CD4-positive, alpha-beta T cell treated with Interleukin-6 for 4 hours (primary cell): ENCODE results near the gene DDI2.
"Not testable (repeated sequence)": the region's sequence is repeated elsewhere in the genome, so short reads cannot be mapped to it uniquely, and the experiment has no call there.

Experiments
- DNase-seq: peaks from one replicate; pipeline ENCODE4 v3.0.0-alpha.2; 2020; ENCODE audit warnings: mixed read lengths

Gene DDI2

DNA sequence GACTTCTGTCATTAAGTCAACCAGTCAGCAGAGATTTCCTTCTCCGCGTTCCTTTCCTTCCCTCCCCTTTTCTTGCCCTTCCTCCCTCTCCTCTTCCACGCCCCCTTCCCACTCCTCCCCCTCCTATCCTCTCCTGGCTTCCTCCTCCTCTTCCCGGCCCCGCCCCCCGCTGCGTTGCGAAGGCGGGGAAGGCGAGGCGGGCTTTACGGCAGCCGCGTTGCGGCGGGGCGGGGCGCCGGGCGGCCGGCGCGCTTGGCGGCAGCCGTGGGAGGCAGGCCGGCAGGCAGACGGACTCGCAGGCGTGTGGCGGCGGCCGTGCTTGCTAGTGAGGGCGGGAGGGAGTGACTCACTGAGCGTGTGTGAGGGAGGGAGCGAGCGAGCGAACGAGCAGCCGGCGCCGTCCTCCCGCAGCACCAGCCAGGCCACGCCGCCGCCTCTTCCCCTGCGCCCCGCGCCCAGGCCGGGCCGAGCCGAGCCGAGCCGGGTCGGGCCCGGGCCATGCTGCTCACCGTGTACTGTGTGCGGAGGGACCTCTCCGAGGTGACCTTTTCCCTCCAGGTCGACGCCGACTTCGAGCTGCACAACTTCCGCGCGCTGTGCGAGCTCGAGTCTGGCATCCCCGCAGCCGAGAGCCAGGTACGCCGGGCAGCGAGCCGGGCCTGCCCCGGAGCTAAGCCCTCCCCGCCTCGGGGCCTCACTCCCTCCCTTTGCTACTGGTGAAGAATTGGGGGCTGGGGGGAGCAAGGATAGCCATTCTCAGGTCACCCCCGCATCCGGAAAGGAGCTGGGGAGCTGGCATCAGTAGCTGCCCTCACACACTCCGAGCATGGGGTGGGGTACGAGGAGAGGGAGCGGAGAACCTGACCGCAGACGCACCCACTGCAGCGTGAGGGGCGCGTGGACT is at the start of gene DDI2:
Gene DDI2, plus strand, starts transcription at position 286 of the 904 bp plus-strand sequence. Its CDS starts 213 bp downstream, at position 499.
- DNase-seq = peak; percentile 95

DNA sequence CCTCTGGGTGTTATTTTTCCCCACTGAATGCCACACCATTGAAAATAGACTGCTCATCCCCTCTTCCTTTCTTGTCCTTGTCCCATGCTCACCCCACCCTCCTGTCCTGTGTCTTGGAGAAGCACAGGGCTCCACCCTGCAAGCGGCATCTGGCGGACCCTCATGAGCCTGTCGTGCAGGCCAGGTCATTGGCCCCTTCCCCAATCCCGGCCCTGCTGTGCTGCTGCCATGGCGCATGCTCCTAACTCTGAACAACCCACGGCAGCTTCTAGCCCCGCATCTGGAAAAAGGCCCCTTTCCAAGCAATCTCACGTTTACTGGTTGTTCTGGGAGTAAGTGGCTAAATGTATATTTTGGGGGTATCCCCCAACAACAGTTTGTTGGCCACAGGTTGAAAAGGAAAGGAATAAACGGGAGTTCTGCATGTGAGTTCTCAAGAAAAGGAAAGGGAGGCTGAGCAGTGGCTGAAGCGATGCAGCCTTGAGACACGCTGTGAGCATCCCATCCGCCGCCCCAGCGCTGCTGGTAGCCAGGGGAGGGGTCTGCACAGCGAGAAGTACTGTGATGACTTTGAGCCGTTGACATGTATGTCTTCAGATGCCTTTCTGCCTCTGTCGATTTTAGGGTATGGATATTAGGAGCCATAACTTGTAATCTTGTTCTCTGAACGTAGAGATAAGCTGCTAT is 48.7 kb upstream of the DDI2 start:
- DNase-seq = no peak

- no peak for DNase-seq
These were observed 46.4 kb upstream of the DDI2 start for GRCh38 chr1:15570861-15571260.

- no peak for DNase-seq
These were observed 46.0 kb upstream of the DDI2 start for GRCh38 chr1:15571266-15571665.

- DNase-seq = no peak
These were observed 43.8 kb upstream of the DDI2 start for GRCh38 chr1:15573477-15573876.

DNA sequence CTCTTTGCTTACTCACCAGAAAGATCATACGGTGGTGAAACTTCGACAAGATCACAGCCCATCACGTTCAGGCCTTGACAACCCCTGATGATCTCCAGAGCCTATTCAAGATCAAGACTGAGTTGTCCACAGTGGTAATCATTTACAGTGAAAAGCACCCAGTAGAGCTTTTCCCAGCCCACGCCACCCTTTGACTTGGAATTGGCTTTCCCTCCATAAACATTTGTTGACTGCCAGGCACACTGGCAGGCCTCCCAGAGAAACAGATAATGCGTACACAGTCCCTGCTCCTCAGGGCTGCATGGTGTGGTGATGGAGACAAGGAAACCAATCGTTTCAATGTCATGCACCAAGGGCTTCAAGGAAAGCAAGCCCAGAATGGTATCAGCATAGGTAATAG is 42.5 kb upstream of the DDI2 start:
- DNase-seq = no peak

GRCh38 chr1:15575549-15576150 is 41.6 kb upstream of the DDI2 start:
- DNase-seq = no peak

DNA sequence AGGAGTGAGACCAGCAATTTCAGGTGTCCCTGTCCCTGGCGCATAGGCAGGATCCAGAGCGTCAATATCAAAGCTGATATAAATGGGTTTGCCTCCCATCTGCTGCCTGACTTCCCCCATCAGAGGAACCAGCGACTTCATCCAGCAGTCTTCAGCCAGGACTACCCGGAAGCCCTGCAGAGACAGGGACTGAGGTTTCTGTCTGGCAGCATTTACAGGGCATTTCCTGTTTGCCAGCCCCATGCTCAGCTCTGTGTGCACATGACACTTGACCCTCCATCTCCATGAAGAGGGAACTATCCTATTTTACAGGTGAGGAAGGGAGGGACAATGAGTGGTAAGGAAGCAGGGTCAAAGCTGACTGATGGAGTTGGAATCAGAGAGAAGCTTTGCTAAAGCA is 39.6 kb upstream of the DDI2 start:
- peak; percentile 61 for DNase-seq

- DNase-seq = peak; percentile 70
These were observed 38.2 kb upstream of the DDI2 start for GRCh38 chr1:15578921-15579682.

- no peak for DNase-seq
These were observed 37.6 kb upstream of the DDI2 start for GRCh38 chr1:15579683-15580047.

DNA sequence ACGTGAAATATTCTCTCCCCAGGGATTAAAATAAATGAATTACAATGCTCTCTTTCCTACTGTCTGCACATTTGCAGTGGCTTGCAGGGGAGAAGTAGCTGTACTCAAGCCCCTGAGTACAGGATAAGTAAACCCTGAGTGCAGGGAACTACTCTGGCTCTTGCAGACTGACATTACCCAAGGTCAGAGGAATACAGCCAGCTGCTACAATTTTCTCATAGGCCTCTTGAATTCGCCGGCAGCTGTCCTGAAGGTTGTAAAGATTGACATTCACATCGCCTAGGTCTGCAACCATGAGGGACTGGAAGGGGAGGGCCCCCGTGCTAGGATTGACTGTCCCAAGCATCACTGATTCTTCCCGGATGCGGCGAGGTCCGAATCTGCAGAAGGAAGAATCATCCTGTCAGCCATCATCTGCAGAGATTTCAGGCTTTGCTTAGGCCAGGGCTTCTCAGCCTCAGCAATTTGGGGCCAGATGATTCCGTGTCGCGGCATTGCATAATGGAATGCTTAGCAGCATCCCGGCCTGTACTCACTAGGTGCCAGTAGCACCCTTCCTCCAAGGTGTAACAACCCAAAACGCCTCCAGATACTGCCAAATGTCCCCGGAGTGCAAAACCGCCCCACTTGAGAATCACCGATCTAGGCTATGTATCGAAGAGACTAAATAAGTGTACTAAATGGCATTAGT is 34.1 kb upstream of the DDI2 start:
- DNase-seq = no peak

GRCh38 chr1:15584489-15585363 is 32.5 kb upstream of the DDI2 start, which contains the start of gene AGMAT:
AGMAT (minus strand) TSS chr1:15585051; CDS start chr1:15584967, 84 bp downstream.
- DNase-seq = peak; percentile 70

DNA sequence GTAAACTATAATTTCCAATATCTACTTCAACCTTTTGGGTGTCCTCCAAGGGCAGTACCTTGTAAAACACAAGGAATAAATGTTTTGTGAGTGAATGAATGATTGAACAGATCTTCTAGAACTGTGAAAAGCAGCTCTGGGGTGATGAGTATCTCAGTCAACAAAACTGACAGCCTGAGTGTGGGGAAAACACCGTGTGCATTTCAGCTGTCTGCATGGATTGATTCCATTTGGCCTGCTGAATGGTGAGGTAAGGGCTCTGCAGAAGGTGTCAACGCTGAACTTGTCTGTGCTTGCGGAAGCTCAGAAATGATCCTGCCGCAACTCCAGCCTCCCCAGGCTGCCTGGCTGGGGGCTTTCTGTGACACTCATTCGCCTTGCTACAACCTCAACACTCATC is 25.0 kb upstream of the DDI2 start:
- no peak for DNase-seq

GRCh38 chr1:15595809-15596617 is 21.2 kb upstream of the DDI2 start:
- DNase-seq = no peak

- DNase-seq = no peak
These were observed 18.8 kb upstream of the DDI2 start for GRCh38 chr1:15598436-15598835.

GRCh38 chr1:15603050-15603965 is 13.9 kb upstream of the DDI2 start:
- peak; percentile 94 for DNase-seq

GRCh38 chr1:15603966-15604282 is 13.3 kb upstream of the DDI2 start:
- DNase-seq = not testable (repeated sequence)

GRCh38 chr1:15604400-15604799 is 12.9 kb upstream of the DDI2 start:
- not testable (repeated sequence) for DNase-seq
